Measurements from ENCODE around the gene NAA11. TPM values are rescaled to one million over a fixed set of nuclear protein-coding genes. Genes with fewer than 3 reads are reported as not detected.
"Not testable (repeated sequence)": the region's sequence is repeated elsewhere in the genome, so short reads cannot be mapped to it uniquely, and the experiment has no call there.

NAA11 gene
- total RNA-seq, 1 donor from 2014 or later = not detected

GRCh38 chr4:79308971-79309370 lies 16.9 kb downstream of the NAA11 start:
- DNase-seq (ENCODE audit: low spot score) = no peak

GRCh38 chr4:79308137-79308536 lies 17.7 kb downstream of the NAA11 start:
- no peak for DNase-seq (ENCODE audit: low spot score)

- no peak for DNase-seq (ENCODE audit: low spot score)
Measured at GRCh38 chr4:79306795-79307194, 19.1 kb downstream of the NAA11 start.

- no peak for DNase-seq (ENCODE audit: low spot score)
Measured at GRCh38 chr4:79300280-79300679, 25.6 kb downstream of the NAA11 start.

- no peak for DNase-seq (ENCODE audit: low spot score)
Measured at GRCh38 chr4:79298484-79298883, 27.4 kb downstream of the NAA11 start.

GRCh38 chr4:79298027-79298426 lies 27.8 kb downstream of the NAA11 start:
- no peak for DNase-seq (ENCODE audit: low spot score)

- DNase-seq (ENCODE audit: low spot score) = no peak
Measured at GRCh38 chr4:79297479-79297878, 28.4 kb downstream of the NAA11 start.

- DNase-seq (ENCODE audit: low spot score) = no peak
Measured at GRCh38 chr4:79296768-79297428, 29.0 kb downstream of the NAA11 start.

- DNase-seq (ENCODE audit: low spot score) = no peak
Measured at GRCh38 chr4:79295086-79295485, 30.8 kb downstream of the NAA11 start.

GRCh38 chr4:79294064-79294463 lies 31.8 kb downstream of the NAA11 start:
- no peak for DNase-seq (ENCODE audit: low spot score)

- DNase-seq (ENCODE audit: low spot score) = no peak
Measured at GRCh38 chr4:79292008-79292407, 33.9 kb downstream of the NAA11 start.

- no peak for DNase-seq (ENCODE audit: low spot score)
Measured at GRCh38 chr4:79290376-79290775, 35.5 kb downstream of the NAA11 start.

- no peak for DNase-seq (ENCODE audit: low spot score)
Measured at GRCh38 chr4:79288185-79288584, 37.7 kb downstream of the NAA11 start.

GRCh38 chr4:79287718-79288117 lies 38.1 kb downstream of the NAA11 start:
- DNase-seq (ENCODE audit: low spot score) = no peak

GRCh38 chr4:79287076-79287475 lies 38.8 kb downstream of the NAA11 start:
- DNase-seq (ENCODE audit: low spot score) = no peak

- no peak for DNase-seq (ENCODE audit: low spot score)
Measured at GRCh38 chr4:79281566-79282359, 44.1 kb downstream of the NAA11 start.

GRCh38 chr4:79277467-79277866 lies 48.4 kb downstream of the NAA11 start:
- not testable (repeated sequence) for DNase-seq (ENCODE audit: low spot score)

- DNase-seq (ENCODE audit: low spot score) = no peak
Measured at GRCh38 chr4:79273915-79274314, 51.9 kb downstream of the NAA11 start.

- no peak for DNase-seq (ENCODE audit: low spot score)
Measured at GRCh38 chr4:79272761-79273160, 53.1 kb downstream of the NAA11 start.

GRCh38 chr4:79272126-79272525 lies 53.7 kb downstream of the NAA11 start:
- DNase-seq (ENCODE audit: low spot score) = no peak

- DNase-seq (ENCODE audit: low spot score) = no peak
Measured at GRCh38 chr4:79267671-79268070, 58.2 kb downstream of the NAA11 start.
